ENCODE data around the gene SPSB3. TPM values are rescaled to one million over a fixed set of nuclear protein-coding genes. Genes with fewer than 3 reads are reported as not detected.
A peak's percentile ranks its signal among the peaks of the same experiment; 100 is the strongest.

Gene SPSB3
- total RNA-seq, 1 donor from 2014 or later, result 36.1 TPM

GRCh38 chr16:1780677-1781072 lies 1.7 kb downstream of the SPSB3 start:
- intact Hi-C loops (cut with DNase I), result loop anchor here (5.0 kb wide), 1 partner anchor 73 kb away; the partner anchor contains the start of gene MAPK8IP3
- ATAC-seq (no peak), DNase-seq (ENCODE audit: missing footprints) (peak; percentile 32)

- ATAC-seq (no peak), DNase-seq (ENCODE audit: missing footprints) (peak; percentile 69)
- intact Hi-C loops (cut with DNase I), result loop anchor here (5.0 kb wide), 1 partner anchor 73 kb away; the partner anchor contains the start of gene MAPK8IP3
Measured at GRCh38 chr16:1779741-1780676, 2.4 kb downstream of the SPSB3 start.

DNA sequence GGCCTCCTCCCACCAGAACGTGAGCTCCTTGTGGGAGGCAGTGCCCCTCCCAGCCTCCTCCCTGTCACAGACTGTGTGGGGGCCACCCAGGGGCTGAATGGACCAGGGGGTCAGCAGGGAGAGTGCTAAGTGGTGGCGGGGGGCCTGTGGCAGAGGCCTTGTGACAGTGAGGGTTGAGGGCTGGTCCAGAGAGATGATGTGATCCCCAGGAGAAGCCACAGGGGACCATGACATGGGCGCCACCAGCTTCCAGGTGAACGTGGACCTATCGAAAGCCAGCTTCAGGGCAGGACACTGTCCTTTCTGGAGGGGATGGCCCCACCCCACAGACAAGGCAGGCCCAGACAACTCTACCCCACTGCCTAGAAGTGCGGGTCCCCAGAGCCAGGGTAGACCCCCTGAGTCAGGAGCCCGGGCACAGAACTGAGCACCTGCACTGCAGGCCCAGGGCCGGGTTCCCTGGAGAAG lies 3.1 kb downstream of the SPSB3 start:
- intact Hi-C loops (cut with DNase I), result no loop called here
- ATAC-seq, result no peak
- DNase-seq (ENCODE audit: missing footprints), result peak; percentile 45

DNA sequence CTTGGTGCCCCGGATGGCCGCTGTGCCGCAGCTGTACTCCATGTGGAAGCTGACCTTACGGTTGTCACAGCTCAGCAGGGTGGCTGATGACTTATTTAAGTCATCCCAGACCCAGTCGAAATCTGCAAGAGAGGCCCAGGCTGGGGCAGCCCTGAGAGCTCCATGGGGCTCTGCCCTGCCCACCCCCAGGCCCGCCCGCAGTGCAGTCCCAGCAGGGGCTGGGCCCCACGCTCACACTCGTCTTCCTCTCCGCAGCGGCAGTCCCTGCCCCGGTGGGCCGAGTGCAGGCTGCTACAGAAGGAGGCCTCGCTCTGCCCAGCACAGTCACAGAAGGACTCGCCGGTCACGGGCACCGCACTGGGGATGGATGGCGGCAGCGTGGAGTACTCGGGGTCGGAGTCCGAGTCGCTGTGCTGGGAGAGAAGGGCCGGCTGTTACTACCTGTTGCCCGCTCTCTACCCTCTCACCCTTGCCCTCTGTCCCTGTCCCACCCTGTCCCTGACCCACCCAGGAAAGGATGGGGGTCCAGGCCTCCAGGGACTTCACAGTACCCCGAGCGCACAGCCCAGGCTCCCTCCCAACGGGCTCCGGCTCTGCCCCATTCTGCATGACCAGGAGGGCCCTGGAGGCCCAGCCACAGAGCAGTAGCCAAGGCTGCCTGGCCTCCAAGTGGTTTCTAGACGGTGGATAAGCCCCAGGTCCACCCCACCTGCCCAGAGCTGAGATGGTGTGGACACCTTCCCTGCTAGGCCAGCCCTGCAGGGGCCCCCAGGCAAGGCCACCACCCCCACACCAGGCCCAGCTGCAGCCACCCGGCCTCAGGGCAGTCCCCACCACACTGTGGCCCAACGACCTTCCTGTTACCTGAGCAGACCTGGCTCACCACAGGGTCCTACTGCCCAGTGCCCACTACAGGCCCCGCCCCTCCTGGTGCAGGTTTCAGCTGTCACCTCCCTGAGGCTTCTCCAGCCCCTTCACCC lies 3.9 kb downstream of the SPSB3 start:
- ATAC-seq (no peak), DNase-seq (ENCODE audit: missing footprints) (peak; percentile 60)
- intact Hi-C loops (cut with DNase I), result no loop called here

GRCh38 chr16:1777375-1778199 lies 4.8 kb downstream of the SPSB3 start:
- intact Hi-C loops (cut with DNase I), result no loop called here
- peak; percentile 64 for DNase-seq (ENCODE audit: missing footprints)
- no peak for ATAC-seq

DNA sequence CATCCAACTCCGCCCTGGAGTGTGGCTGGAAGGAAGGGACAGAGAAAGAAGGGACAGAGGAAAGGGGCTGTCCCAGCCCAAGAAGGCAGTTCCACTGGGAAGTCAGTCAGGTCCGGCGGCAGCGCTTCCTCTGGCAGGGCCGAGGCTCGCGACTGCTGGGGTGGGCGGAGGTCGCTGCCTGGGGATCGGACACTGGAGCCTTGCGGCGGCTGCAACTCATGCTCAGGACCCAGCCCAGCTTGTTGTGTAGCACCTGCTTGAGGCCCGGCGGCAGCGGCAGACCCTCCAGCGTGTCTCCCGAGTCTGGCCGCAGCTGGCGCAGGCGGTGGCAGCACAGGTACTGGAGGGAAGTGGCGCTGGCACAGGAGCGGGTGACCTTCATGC lies 5.4 kb downstream of the SPSB3 start:
- ATAC-seq (no peak), DNase-seq (ENCODE audit: missing footprints) (peak; percentile 74)
- intact Hi-C loops (cut with DNase I), result no loop called here

- DNase-seq (ENCODE audit: missing footprints), result peak; percentile 49
- ATAC-seq, result no peak
- intact Hi-C loops (cut with DNase I), result no loop called here
Measured at GRCh38 chr16:1776672-1776955, 5.8 kb downstream of the SPSB3 start.

GRCh38 chr16:1775846-1776671 lies 6.3 kb downstream of the SPSB3 start:
- DNase-seq (ENCODE audit: missing footprints) (peak; percentile 18), ATAC-seq (no peak)
- intact Hi-C loops (cut with DNase I), result no loop called here

DNA sequence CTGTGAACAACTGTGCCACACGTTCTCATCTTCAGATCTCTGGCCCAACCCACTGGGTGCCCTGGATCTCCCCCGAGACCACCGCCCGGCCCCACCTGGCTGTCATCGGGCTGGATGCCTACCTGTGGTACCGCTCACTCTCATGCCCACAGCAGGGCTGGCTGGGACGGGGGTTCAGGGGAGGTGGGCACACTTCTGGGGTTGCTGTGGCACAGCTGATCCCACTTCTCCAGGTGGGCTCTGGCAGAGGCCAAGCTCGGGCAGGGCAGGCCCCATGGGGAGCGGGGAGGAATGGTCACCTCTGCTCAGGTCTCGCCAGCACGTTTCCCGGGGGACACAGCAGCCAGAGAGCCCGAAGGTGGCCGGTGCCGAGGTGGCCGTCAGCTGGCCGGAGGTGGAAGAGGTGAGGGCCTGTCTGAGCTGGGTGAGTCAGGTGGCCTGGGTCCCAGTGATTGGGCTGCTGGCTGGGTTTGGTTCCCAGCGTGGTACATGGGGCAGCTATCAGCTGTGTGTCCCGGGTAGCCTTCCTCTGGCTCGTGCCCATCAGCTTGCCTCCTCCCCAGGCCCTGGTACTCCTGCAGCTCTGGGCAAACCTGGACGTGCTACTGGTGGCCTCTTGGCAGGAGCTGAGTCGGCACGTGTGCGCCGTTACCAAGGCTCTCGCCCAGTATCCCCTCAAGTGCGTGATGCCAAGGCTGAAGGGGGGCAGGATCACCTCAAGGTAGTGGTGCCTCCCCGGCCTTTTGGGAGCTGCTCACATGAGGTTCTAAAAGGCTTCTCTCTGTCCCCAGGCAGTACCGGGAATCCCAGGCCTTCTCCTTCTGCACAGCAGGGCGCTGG lies 7.1 kb downstream of the SPSB3 start:
- ATAC-seq (no peak), DNase-seq (ENCODE audit: missing footprints) (peak; percentile 30)
- intact Hi-C loops (cut with DNase I), result no loop called here

DNA sequence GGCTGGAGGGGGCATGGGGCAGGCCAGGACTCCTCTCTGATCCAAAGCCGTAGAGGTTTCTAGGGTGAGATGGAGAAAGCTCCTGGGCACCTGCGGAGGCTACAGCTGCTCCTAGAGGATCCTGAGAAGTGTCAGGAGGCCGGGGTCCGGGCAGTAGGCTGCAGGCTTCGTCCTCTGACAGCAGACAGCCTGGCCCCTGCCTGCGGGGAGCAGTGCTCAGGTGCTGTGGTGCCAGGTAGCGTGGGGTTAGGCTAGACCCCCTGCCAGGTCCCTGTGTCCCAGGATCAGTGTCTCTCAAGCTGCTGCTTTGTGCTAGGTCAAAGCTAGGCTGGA lies 8.0 kb downstream of the SPSB3 start:
- DNase-seq (ENCODE audit: missing footprints) (no peak), ATAC-seq (no peak)
- intact Hi-C loops (cut with DNase I), result no loop called here

DNA sequence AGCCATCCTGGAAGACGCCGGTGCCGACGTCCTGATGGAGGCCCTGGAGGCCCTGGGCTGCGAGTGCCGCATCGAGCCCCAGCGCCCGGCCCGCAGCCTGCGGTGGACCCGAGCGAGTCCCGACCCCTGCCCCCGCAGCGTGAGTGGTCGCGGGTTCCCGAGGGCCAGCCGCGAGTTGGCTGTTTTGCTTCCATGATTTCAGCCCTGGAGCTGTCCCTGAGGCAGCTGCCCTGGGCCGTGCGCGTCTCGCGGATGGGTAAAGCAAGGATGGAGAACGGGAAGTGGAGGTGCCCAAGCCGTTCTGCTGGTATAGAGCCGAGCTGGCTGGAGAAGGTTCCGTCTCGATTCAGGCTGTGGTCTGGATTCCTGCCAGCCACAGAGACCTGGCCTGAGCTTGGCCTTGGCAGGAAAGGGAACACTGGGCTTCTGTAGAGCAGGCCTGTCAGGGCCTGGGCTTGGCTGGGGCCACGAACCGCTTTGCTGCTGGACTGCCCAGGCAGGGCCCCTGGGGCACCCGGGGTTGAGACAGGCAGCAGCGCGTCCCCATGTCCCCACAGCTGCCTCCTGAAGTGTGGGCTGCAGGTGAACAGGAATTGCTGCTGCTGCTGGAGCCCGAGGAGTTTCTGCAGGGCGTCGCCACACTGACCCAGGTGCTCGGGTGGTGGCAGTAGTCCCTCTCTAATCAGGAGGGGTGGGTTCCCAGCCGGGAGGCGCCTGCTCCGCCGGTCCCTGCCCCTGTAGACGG lies 8.5 kb downstream of the SPSB3 start:
- no peak for DNase-seq (ENCODE audit: missing footprints)
- no peak for ATAC-seq
- intact Hi-C loops (cut with DNase I), result no loop called here

GRCh38 chr16:1772908-1773702 lies 9.3 kb downstream of the SPSB3 start, which contains the start of gene MRPS34:
Gene MRPS34 (minus strand): TSS chr16:1773134. CDS start chr16:1773119, 15 bp downstream.
- ATAC-seq, result peak; percentile 70
- intact Hi-C loops (cut with DNase I), result no loop called here
- DNase-seq (ENCODE audit: missing footprints), result peak; percentile 93

GRCh38 chr16:1772362-1772907 lies 9.9 kb downstream of the SPSB3 start, which contains the start of gene EME2:
Gene EME2 (plus strand): TSS chr16:1772810. CDS start chr16:1773228, 418 bp downstream.
- intact Hi-C loops (cut with DNase I), result no loop called here
- DNase-seq (ENCODE audit: missing footprints), result no peak
- ATAC-seq, result no peak

GRCh38 chr16:1771864-1772361 lies 10.5 kb downstream of the SPSB3 start:
- intact Hi-C loops (cut with DNase I), result no loop called here
- DNase-seq (ENCODE audit: missing footprints) (no peak), ATAC-seq (no peak)
